HG03280 (cell line): ENCODE data around the gene CASKIN1.
"Not testable (repeated sequence)": the region's sequence is repeated elsewhere in the genome, so short reads cannot be mapped to it uniquely, and the experiment has no call there.

Experiments
- ATAC-seq: cut with Tn5 transposase; IDR thresholded peaks from one replicate; pipeline ENCODE4 v1.9.1; 2021; ENCODE audit warnings: mild to moderate bottlenecking, moderate library complexity; ENCODE audit not compliant: unreplicated experiment

CASKIN1 gene

GRCh38 chr16:2210009-2210332 is 13.6 kb upstream of the CASKIN1 start:
- ATAC-seq: no peak

- no peak for ATAC-seq
Observed at GRCh38 chr16:2209258-2210008, 13.0 kb upstream of the CASKIN1 start.

GRCh38 chr16:2208772-2209171 is 12.4 kb upstream of the CASKIN1 start:
- no peak for ATAC-seq

- ATAC-seq: no peak
Observed at GRCh38 chr16:2208308-2208707, 11.9 kb upstream of the CASKIN1 start.

GRCh38 chr16:2207872-2208271 is 11.5 kb upstream of the CASKIN1 start:
- no peak for ATAC-seq

- no peak for ATAC-seq
Observed at GRCh38 chr16:2206780-2207433, 10.5 kb upstream of the CASKIN1 start.

GRCh38 chr16:2206420-2206779 is 10.0 kb upstream of the CASKIN1 start:
- ATAC-seq: no peak

- ATAC-seq: no peak
Observed at GRCh38 chr16:2205967-2206313, 9.5 kb upstream of the CASKIN1 start.

GRCh38 chr16:2205104-2205966 is 8.9 kb upstream of the CASKIN1 start, which contains the start of gene MLST8:
Gene MLST8, plus strand, starts transcription at chr16:2205454. Its CDS starts 632 bp downstream, at chr16:2206086.
- peak; percentile 80 for ATAC-seq

GRCh38 chr16:2204416-2205103 is 8.2 kb upstream of the CASKIN1 start:
- no peak for ATAC-seq

GRCh38 chr16:2203119-2203688 is 6.8 kb upstream of the CASKIN1 start:
- not testable (repeated sequence) for ATAC-seq

- ATAC-seq: no peak
Observed at GRCh38 chr16:2200313-2200712, 3.9 kb upstream of the CASKIN1 start.

- ATAC-seq: no peak
Observed at GRCh38 chr16:2199621-2200139, 3.3 kb upstream of the CASKIN1 start.

GRCh38 chr16:2199095-2199494 is 2.7 kb upstream of the CASKIN1 start:
- no peak for ATAC-seq

- ATAC-seq: no peak
Observed at GRCh38 chr16:2198283-2198682, 1.9 kb upstream of the CASKIN1 start.

GRCh38 chr16:2197765-2198164 is 1.4 kb upstream of the CASKIN1 start:
- ATAC-seq: no peak

- no peak for ATAC-seq
Observed at GRCh38 chr16:2196981-2197511, 641 bp upstream of the CASKIN1 start.

- ATAC-seq: no peak
Observed at GRCh38 chr16:2195322-2196161, 863 bp downstream of the CASKIN1 start.

GRCh38 chr16:2194852-2195321 is 1.5 kb downstream of the CASKIN1 start:
- no peak for ATAC-seq
